Lung (tissue), 12 donors: ENCODE results near the gene DTNBP1. TPM values are rescaled to one million over a fixed set of nuclear protein-coding genes. Genes with fewer than 3 reads are reported as not detected.

ENCODE experiments used
- ATAC-seq: fragments of 200-7000 bp; cut with Tn5 transposase; one replicate; pipeline ENCODE4 v1.9.1; 2020; ENCODE audit warnings: moderate number of reproducible peaks; ENCODE audit not compliant: insufficient read depth, low FRiP score
- DNase-seq, 3 donors: peaks; one replicate each; pipeline ENCODE4 v3.0.0-alpha.2; 2013 to 2017
- H3K27ac ChIP-seq, 2 donors: one replicate each; pipeline ENCODE4 v1.5.1; 2013; ENCODE audit warnings: mild to moderate bottlenecking in 2 of 2, moderate library complexity in 2 of 2, control low read depth in 1 of 2, inconsistent platforms in 1 of 2, low read depth in 1 of 2, low read length in 1 of 2
- H3K27me3 ChIP-seq, 3 donors: one replicate each; pipeline ENCODE4 v1.5.1; 2013; ENCODE audit warnings: low read length in 2 of 3; ENCODE audit not compliant: control insufficient read depth in 3 of 3, insufficient read depth in 3 of 3
- H3K36me3 ChIP-seq, 4 donors: one replicate each; pipeline ENCODE4 v1.5.1; 2013; ENCODE audit warnings: low read length in 4 of 4, mild to moderate bottlenecking in 1 of 4, moderate library complexity in 1 of 4; ENCODE audit not compliant: control insufficient read depth in 4 of 4, insufficient read depth in 4 of 4
- H3K4me1 ChIP-seq, 5 donors: one replicate each; pipeline ENCODE4 v1.5.1; 2013; ENCODE audit warnings: low read length in 5 of 5, mild to moderate bottlenecking in 2 of 5, moderate library complexity in 1 of 5; ENCODE audit not compliant: control insufficient read depth in 5 of 5, insufficient read depth in 5 of 5
- H3K4me3 ChIP-seq: one replicate; pipeline ENCODE4 v1.5.1; 2013; ENCODE audit warnings: mild to moderate bottlenecking, control low read depth, moderate library complexity
- H3K9ac ChIP-seq, 2 donors: one replicate each; pipeline ENCODE4 v1.5.1; 2013; ENCODE audit warnings: low read length in 2 of 2, control low read depth in 1 of 2; ENCODE audit not compliant: insufficient read depth in 1 of 2
- H3K9me3 ChIP-seq, 4 donors: one replicate each; pipeline ENCODE4 v1.5.1; 2013; ENCODE audit warnings: low read length in 3 of 4, mild to moderate bottlenecking in 1 of 4, moderate library complexity in 1 of 4; ENCODE audit not compliant: control insufficient read depth in 4 of 4, insufficient read depth in 3 of 4
- CTCF ChIP-seq: IDR thresholded peaks from 2 replicates; pipeline ENCODE4 v1.5.1; 2012; ENCODE audit warnings: mild to moderate bottlenecking; ENCODE audit errors: control extremely low read depth, extremely low read depth
- WGBS, 2 donors: extraction: QIAGEN DNeasy Blood & Tissue Kit; methylation state at CpG; one replicate each; pipeline ENCODE4 v1.1.7; 2013; 5-methylcytosine and 5-hydroxymethylcytosine counted together
- polyA plus RNA-seq, 2 donors: library from polyadenylated mRNA; stranded (reverse); fragments of 200-250 nt; gene quantifications; one replicate each; pipeline ENCODE4 v1.2.1, GENCODE V29; 2013
- total RNA-seq, 2 donors: library from RNA; depleted of rRNA in 1 of 2; stranded (reverse); fragments of >200 nt in 1 of 2; gene quantifications; one replicate each; pipeline ENCODE4 v1.2.1, GENCODE V29; 2014 to 2021
- donor health status: control.
- donor health status: control.
- donor health status: Bipolar disorder and iron deficiency.
- donor health status: healthy.
- donor health status: DM: yes; HTN: yes; CAD: no.

Gene DTNBP1
- total and polyA plus RNA-seq, 4 donors = 9.9 to 23.9 (median 20.5) TPM

- WGBS, 2 donors = 97% methylated on average over 3 of the region's 3 CpGs
- H3K27me3 ChIP-seq = no peaks in the 10 kb centered on the region
- H3K9me3 ChIP-seq = no peaks in the 10 kb centered on the region
- H3K4me3 ChIP-seq = no peak overlapping the region
- H3K36me3 ChIP-seq = no peaks in the 10 kb centered on the region
- ATAC-seq (no peak), DNase-seq (no peak)
- TF ChIP-seq CTCF = no peak
- no peak overlapping the region for H3K9ac ChIP-seq
- no peak overlapping the region for H3K27ac ChIP-seq
- peaks cover 0 to 4% (median 0%) of the 10 kb centered on the region in 5 donors for H3K4me1 ChIP-seq
Observed at GRCh38 chr6:15578716-15579391, 84.0 kb downstream of the DTNBP1 start.

GRCh38 chr6:15577550-15578171 is 85.2 kb downstream of the DTNBP1 start:
- Histone ChIP-seq H3K9me3 (no peaks in the 10 kb centered on the region), H3K36me3 (no peaks in the 10 kb centered on the region), H3K4me1 (peaks cover 0 to 4% (median 0%) of the 10 kb centered on the region in 5 donors), H3K9ac (no peak overlapping the region), H3K4me3 (no peak overlapping the region), H3K27me3 (no peaks in the 10 kb centered on the region), H3K27ac (no peak overlapping the region)
- ATAC-seq (no peak), DNase-seq (no peak)
- TF ChIP-seq CTCF = no peak
- 80 to 88% methylated on average over 7 of the region's 7 CpGs for WGBS, 2 donors

GRCh38 chr6:15577106-15577505 is 85.7 kb downstream of the DTNBP1 start:
- no peak for TF ChIP-seq CTCF
- H3K27me3 ChIP-seq = no peaks in the 10 kb centered on the region
- H3K9ac ChIP-seq = no peak overlapping the region
- ATAC-seq (no peak), DNase-seq (no peak)
- H3K36me3 ChIP-seq = no peaks in the 10 kb centered on the region
- peaks cover 0 to 4% (median 0%) of the 10 kb centered on the region in 5 donors for H3K4me1 ChIP-seq
- H3K27ac ChIP-seq = no peak overlapping the region
- H3K9me3 ChIP-seq = no peaks in the 10 kb centered on the region
- 92 to 94% methylated on average over 8 of the region's 8 CpGs for whole genome bisulfite sequencing, 2 donors
- H3K4me3 ChIP-seq = no peak overlapping the region
